Ovary (tissue), 9 donors: Measurements from ENCODE around the gene CREBRF. TPM values are rescaled to one million over a fixed set of nuclear protein-coding genes. Genes with fewer than 3 reads are reported as not detected.
"Not testable (repeated sequence)": the region's sequence is repeated elsewhere in the genome, so short reads cannot be mapped to it uniquely, and the experiment has no call there.

Experiments used
- DNase-seq, 5 donors: peaks; one replicate each; pipeline ENCODE4 v3.0.0-alpha.2; 2019 to 2020
- H3K27ac ChIP-seq, 2 donors: fragments of 200-600 bp; one replicate each; pipeline versions ENCODE4 v1.5.1 to v1.8.0; 2019 to 2022
- H3K27me3 ChIP-seq: fragments of 200-600 bp; one replicate; pipeline ENCODE4 v1.8.0; 2022
- H3K36me3 ChIP-seq: fragments of 200-600 bp; sonication (generic); one replicate; pipeline ENCODE4 v1.5.1; 2019
- H3K4me1 ChIP-seq: one replicate; pipeline ENCODE4 v1.8.1; 2013; ENCODE audit warnings: mild to moderate bottlenecking, moderate library complexity; ENCODE audit not compliant: insufficient read depth
- H3K4me3 ChIP-seq: fragments of 200-600 bp; sonication (generic); one replicate; pipeline ENCODE4 v1.5.1; 2017
- H3K9me3 ChIP-seq, 2 donors: fragments of 200-600 bp in 1 of 2; sonication (generic) in 1 of 2; one replicate each; pipeline versions ENCODE4 v1.5.1 to v1.8.1; 2013 to 2019; ENCODE audit warnings: mild to moderate bottlenecking in 1 of 2, moderate library complexity in 1 of 2
- EP300 ChIP-seq: sonication (generic); formaldehyde crosslinking; IDR thresholded peaks from one replicate; pipeline ENCODE4 v1.6.1; 2017; ENCODE audit warnings: antibody characterized with exemption
- POLR2A ChIP-seq: fragments of 450-650 bp; IDR thresholded peaks from one replicate; pipeline ENCODE4 v1.6.1; 2017; ENCODE audit warnings: antibody characterized with exemption, mild to moderate bottlenecking, moderate library complexity
- WGBS, 3 donors: extraction: QIAGEN DNeasy Blood & Tissue Kit in 1 of 3; methylation state at CpG; one replicate each; pipeline versions ENCODE4 v1.1.5 to v1.1.7; 2013 to 2017; 5-methylcytosine and 5-hydroxymethylcytosine counted together
- intact Hi-C, 4 donors: fragments of 100-400 bp; cut with DNase I; formaldehyde crosslinking; loops; one replicate each; pipeline versions ENCODE4 v1.11.0 to v1.15.1; 2022 to 2023
- polyA plus RNA-seq, 2 donors: library from polyadenylated mRNA; stranded (reverse); fragments of 200-250 nt in 1 of 2; fragments of 350-450 nt in 1 of 2; fragmentation: Illumina TruSeq in 1 of 2; extraction: RNeasy Lipid Tissue Mini Kit (QIAGEN cat#74804) in 1 of 2; gene quantifications; one replicate each; pipeline ENCODE4 v1.2.3, GENCODE V29; 2013 to 2014
- total RNA-seq, 7 donors: library from RNA; depleted of rRNA in 2 of 7; stranded (reverse); fragments of >200 nt in 2 of 7; fragmentation: NEBNext Ultra II Directional in 3 of 7; extraction: Animal tissue kit (Norgen Biotek cat#: 25700) in 3 of 7; gene quantifications; one replicate each; pipeline versions ENCODE4 v1.1.0 to v1.2.4, GENCODE V29; 2016 to 2023
- TF ChIP-seq, protein P1 (sequence below), 3 donors: fragments of 450-650 bp in 2 of 3; fragments of 200-600 bp in 1 of 3; IDR thresholded peaks; one replicate each; pipeline versions ENCODE4 v1.5.1 to v1.8.0; 2016 to 2022; ENCODE audit warnings: antibody characterized with exemption in 3 of 3, mild to moderate bottlenecking in 1 of 3
- donor health status: DM: no; HTN: no; CAD: no; lungs with moderate emphysema.
- donor health status: DM: no; HTN: no; CAD: no.
- donor health status: Bipolar disorder and iron deficiency.
- donor health status: DM: yes; HTN: yes; CAD: no.
- donor health status: DM: no; HTN: no; CAD: no.
- donor health status: DM: yes; HTN: yes; CAD: no.

The CREBRF gene
- total and polyA plus RNA-seq, 9 donors: 12.3 to 45.9 (median 31.3) TPM

DNA sequence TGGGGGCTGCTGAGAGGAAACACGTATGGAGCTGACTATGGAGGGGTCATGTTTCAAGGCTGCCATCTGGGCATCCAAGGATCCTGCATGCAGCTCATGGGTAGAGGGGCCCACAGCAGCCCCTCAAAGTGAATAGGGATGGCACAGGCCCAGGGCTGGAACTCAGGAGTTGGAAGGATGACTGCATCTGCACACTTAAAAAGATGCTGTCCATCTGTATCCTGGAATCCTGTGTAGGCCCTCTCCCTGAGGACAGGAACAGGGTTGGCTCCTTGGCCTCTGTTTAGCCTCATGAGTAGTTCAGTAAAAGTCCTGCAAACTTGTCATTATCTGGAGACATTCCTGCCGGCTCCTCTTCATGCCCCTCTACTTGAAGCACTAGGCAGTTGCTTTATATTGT, 92.2 kb downstream of the CREBRF start:
- 60 to 82% (median 64%) methylated on average over 2 of the region's 2 CpGs for WGBS, 3 donors
- H3K4me1 ChIP-seq: peaks cover 1% of the 10 kb centered on the region
- TF ChIP-seq POLR2A: no peak
- TF ChIP-seq, protein P1, sequence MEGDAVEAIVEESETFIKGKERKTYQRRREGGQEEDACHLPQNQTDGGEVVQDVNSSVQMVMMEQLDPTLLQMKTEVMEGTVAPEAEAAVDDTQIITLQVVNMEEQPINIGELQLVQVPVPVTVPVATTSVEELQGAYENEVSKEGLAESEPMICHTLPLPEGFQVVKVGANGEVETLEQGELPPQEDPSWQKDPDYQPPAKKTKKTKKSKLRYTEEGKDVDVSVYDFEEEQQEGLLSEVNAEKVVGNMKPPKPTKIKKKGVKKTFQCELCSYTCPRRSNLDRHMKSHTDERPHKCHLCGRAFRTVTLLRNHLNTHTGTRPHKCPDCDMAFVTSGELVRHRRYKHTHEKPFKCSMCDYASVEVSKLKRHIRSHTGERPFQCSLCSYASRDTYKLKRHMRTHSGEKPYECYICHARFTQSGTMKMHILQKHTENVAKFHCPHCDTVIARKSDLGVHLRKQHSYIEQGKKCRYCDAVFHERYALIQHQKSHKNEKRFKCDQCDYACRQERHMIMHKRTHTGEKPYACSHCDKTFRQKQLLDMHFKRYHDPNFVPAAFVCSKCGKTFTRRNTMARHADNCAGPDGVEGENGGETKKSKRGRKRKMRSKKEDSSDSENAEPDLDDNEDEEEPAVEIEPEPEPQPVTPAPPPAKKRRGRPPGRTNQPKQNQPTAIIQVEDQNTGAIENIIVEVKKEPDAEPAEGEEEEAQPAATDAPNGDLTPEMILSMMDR (IDR thresholded peaks at IDR 0.05): no peak
- TF ChIP-seq EP300: no peak
- H3K36me3 ChIP-seq: no peaks in the 10 kb centered on the region
- DNase-seq: no peak
- intact Hi-C loops: loop anchor here in 2 of 4 donors (10.0 kb wide), 2 partner anchors 136 to 164 kb away; partner anchors contain the start of gene ATP6V0E1 (in 1 of the 2)
- H3K4me3 ChIP-seq: no peak overlapping the region
- H3K9me3 ChIP-seq: no peaks in the 10 kb centered on the region
- no peak overlapping the region for H3K27ac ChIP-seq
- no peaks in the 10 kb centered on the region for H3K27me3 ChIP-seq

DNA sequence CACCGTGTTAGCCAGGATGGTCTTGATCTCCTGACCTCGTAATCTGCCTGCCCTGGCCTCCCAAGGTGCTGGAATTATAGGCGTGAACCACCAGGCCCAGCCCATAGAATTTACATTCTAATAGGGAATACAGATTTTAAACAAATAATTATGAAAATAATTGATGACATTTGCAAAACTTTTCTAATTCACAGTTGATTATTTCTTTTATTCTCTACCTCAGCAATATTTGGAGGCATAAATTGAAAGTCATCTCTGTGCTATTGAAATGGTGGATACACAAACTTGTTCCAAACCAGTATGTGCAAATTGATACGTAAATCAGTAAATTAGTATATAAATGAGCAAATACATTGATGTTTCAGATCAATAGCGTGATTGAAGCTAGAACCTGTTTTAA, 96.4 kb downstream of the CREBRF start:
- intact Hi-C loops: no loop called here
- no peak overlapping the region for H3K4me3 ChIP-seq
- H3K27ac ChIP-seq: no peak overlapping the region
- 88 to 92% (median 88%) methylated on average over 5 of the region's 5 CpGs for WGBS, 3 donors
- no peaks in the 10 kb centered on the region for H3K4me1 ChIP-seq
- H3K27me3 ChIP-seq: no peaks in the 10 kb centered on the region
- no peaks in the 10 kb centered on the region for H3K36me3 ChIP-seq
- no peak for DNase-seq
- no peak for TF ChIP-seq POLR2A
- TF ChIP-seq, protein P1 (IDR thresholded peaks at IDR 0.05): no peak
- H3K9me3 ChIP-seq: no peaks in the 10 kb centered on the region

DNA sequence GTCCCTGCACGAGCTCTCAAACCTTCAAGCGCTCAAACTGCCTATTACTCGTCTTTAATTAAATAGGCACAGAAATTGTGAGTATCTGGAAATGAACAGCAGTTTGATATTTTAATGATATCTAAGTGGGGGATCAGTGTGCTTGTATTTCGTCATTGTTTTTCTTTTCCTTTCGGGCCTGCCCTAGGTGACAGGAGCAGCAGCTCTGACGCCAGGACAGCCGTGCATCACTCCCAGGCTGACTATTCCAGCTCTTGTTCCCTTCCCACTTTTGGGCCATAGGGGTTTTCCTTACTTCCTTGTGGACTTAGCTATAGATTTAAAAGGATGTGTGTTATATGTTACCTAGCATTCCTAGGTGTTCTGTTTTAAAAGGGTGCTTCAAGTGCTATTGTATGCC, 97.7 kb downstream of the CREBRF start:
- WGBS, 3 donors: 86 to 92% (median 90%) methylated on average over 7 of the region's 7 CpGs
- Histone ChIP-seq H3K27ac (no peak overlapping the region), H3K9me3 (no peaks in the 10 kb centered on the region), H3K36me3 (no peaks in the 10 kb centered on the region), H3K27me3 (no peaks in the 10 kb centered on the region), H3K4me1 (no peaks in the 10 kb centered on the region), H3K4me3 (no peak overlapping the region)
- TF ChIP-seq EP300: no peak
- no peak for DNase-seq
- intact Hi-C loops: no loop called here

DNA sequence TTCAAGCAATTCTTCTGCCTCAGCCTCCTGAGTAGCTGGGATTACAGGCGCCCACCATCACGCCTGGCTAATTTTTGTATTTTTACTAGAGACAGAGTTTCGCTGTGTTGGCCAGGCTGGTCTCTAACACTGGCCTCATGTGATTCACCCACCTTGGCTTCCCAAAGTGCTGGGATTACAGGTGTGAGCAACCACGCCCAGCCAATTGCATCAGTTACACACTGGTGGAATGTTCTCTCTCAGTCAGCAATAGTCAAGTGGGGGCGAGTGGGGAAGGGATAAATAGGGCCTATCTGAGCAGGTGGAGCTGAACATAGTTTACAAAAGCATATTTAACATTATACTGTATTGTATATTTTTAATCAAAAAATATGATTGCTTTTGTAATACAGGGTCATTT, 98.5 kb downstream of the CREBRF start:
- H3K36me3 ChIP-seq, DNase-seq, H3K27ac ChIP-seq, H3K4me1 ChIP-seq, H3K9me3 ChIP-seq, H3K27me3 ChIP-seq, intact Hi-C loops, H3K4me3 ChIP-seq: not testable (repeated sequence)
- 98% methylated on average over 5 of the region's 5 CpGs for WGBS, 3 donors

DNA sequence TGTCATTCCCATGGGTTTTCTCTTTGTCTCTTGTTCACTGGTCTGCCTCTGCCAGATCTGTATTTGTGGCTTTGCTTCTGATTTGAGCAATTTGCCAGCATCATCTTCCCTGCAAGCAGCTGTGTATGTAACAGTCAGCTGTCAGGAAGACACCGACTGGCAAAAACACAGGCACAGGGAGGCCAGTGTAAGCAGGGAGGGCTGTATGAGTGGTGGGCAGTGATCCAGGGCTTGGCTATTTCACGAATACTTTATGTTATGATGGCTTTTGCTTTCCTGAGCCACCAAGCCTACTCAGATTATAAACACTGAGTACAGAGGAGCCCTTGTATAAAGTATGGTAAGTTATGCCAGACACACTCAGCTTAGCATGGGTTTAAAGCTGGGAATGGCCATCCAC, 99.8 kb downstream of the CREBRF start:
- intact Hi-C loops: no loop called here
- Histone ChIP-seq H3K27me3 (no peaks in the 10 kb centered on the region), H3K27ac (no peak overlapping the region), H3K9me3 (no peaks in the 10 kb centered on the region), H3K4me3 (no peak overlapping the region), H3K4me1 (no peaks in the 10 kb centered on the region), H3K36me3 (no peaks in the 10 kb centered on the region)
- 24 to 72% (median 49%) methylated on average over 2 of the region's 2 CpGs for WGBS, 3 donors
- TF ChIP-seq POLR2A (no peak), EP300 (no peak)
- TF ChIP-seq, protein P1 (IDR thresholded peaks at IDR 0.05): no peak
- DNase-seq: no peak

DNA sequence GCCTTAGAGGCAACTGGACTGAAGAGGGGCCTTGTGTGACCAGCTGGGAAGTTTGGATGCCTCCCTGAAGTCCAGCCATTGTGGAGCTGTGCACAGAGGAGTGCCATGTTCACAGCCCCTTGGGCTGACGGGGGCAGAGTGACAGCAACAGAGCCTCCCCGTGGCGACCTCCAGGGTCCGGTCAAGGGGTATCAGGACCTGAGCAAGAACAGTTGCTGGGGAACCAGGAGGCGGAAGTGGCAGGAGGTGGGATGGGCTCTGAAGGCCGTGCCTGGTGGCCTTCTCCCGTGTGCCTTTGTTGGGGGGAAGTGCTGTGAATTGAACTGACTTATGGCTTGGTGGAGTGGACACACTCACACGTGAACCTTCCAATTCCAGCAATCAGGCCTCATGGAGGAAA, 102.2 kb downstream of the CREBRF start:
- 79 to 84% (median 83%) methylated on average over 8 of the region's 8 CpGs for WGBS, 3 donors
- no peaks in the 10 kb centered on the region for H3K9me3 ChIP-seq
- DNase-seq: no peak
- intact Hi-C loops: no loop called here
- no peaks in the 10 kb centered on the region for H3K36me3 ChIP-seq
- no peaks in the 10 kb centered on the region for H3K4me1 ChIP-seq
- H3K27me3 ChIP-seq: no peaks in the 10 kb centered on the region
- H3K27ac ChIP-seq: no peak overlapping the region
- TF ChIP-seq POLR2A (no peak), EP300 (no peak)
- TF ChIP-seq, protein P1 (IDR thresholded peaks at IDR 0.05): no peak
- H3K4me3 ChIP-seq: no peak overlapping the region
